NCI-H1417 treated with DMSO at 0.1 percent for 48 hours (cell line): ENCODE data around the gene RAPGEF2.
"Not testable (repeated sequence)": the region's sequence is repeated elsewhere in the genome, so short reads cannot be mapped to it uniquely, and the experiment has no call there.

Experiments used
- DNase-seq: peaks from one replicate; lab custom pipeline; 2025; lab: John Stamatoyannopoulos, UW

The RAPGEF2 gene, protein sequence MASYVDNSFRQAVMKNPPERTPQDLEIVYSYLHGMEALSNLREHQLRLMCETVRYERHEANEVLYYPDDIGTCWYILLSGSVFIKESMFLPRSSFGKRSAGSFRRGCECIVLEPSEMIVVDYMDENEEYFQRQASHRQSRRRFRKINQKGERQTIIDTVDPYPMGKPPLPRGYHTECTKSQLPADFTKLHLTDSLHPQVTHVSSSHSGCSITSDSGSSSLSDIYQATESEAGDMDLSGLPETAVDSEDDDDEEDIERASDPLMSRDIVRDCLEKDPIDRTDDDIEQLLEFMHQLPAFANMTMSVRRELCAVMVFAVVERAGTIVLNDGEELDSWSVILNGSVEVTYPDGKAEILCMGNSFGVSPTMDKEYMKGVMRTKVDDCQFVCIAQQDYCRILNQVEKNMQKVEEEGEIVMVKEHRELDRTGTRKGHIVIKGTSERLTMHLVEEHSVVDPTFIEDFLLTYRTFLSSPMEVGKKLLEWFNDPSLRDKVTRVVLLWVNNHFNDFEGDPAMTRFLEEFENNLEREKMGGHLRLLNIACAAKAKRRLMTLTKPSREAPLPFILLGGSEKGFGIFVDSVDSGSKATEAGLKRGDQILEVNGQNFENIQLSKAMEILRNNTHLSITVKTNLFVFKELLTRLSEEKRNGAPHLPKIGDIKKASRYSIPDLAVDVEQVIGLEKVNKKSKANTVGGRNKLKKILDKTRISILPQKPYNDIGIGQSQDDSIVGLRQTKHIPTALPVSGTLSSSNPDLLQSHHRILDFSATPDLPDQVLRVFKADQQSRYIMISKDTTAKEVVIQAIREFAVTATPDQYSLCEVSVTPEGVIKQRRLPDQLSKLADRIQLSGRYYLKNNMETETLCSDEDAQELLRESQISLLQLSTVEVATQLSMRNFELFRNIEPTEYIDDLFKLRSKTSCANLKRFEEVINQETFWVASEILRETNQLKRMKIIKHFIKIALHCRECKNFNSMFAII (N-terminal part only)

DNA sequence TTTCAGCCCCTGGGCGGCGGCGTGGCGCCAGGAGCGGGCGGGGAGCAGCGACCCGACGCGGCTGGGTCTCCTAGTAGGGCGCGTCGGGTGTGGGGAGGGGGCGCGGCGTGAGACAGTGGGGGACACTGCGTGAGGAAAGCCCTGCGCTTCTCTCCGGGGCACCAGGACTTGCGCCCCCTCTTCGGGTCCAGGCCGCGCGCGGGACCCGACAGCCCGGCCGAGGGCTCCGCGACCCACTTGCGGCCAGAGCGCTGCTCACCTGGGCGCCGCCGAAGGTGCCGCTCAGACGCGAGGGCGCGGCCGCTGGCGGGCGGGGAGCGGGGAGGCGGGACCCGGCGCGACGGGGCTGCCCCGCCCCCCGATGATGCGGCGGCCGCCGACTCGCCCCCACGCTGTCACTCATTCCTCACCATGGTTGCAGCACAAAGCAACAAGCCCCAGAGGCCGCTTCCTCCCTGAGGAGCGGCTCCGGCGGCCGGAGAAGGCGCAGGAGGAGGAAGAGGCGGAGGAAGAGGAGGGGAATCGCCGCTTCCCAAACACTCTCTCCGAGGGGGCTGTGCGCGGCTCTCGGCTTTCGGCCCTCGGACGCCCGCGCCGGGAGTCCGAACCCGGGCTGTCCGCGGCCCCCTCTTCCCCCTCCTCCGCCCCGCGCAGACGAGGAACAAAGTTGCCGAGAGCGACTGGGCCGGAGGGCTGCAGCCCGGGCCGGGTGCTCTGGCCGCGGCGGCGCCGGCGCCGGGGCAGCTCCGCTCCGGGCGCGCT is at the start of gene RAPGEF2:
Gene RAPGEF2, plus strand, starts transcription at position 458 of the 762 bp plus-strand sequence. CDS start 1,084 bp downstream, outside the sequence.
- DNase-seq: peak; percentile 64

DNA sequence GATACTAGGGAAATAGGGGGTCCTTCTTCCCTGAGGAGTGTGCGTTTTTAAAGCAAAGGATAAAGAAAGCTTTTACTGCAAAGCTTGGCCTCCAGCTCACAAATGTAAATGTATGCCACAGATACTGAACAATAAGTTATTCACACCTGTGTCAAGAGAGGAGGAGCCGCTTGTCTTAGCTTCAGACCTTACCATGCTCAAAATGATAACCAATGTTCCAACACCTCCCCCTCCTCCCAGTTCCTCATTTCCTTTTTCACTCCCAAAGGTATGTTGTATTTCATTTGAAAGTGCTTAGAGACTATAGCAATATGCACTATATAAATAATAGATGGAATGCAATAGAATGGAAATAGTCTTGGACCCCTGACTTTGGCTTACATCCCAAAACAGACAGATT is 47.0 kb upstream of the RAPGEF2 start:
- no peak for DNase-seq

DNA sequence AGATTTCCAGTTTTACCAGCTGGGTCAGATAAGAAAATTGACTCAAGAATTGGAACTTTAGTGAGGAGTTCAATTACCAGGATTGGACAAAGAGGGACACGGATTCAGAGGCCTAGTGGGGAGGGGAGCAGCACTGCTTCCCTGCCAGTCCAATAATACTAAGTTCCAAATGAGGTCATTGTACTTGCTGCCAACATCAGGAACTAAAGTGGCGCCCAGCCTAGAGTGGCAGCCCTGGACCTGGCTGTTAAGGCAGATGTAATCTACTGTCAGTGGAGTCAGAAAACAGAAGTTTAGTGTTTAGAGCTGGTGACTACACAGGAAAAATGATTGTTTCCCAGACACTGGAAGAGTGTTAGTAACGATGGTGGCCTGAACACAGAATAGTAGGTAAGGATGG is 42.7 kb upstream of the RAPGEF2 start:
- DNase-seq: no peak

DNA sequence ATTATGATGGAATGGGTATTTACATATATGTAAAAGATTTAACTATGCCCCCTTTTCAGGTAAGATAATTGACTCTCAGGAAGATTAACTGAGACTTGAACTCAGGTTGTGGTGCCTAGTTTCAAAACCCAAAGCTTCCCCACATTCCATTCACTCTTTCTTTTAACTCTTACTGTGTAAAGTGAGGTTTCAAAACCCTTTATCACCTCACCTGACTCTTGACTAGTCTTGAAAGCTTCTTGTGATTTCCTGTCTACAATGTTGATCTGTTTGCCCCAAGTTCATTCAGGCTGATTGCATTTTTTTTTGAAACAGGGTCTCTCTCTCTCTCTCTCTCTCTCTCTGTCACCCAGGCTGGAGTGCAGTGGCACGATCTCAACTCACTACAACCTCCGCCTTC is 40.5 kb upstream of the RAPGEF2 start:
- DNase-seq: no peak

DNA sequence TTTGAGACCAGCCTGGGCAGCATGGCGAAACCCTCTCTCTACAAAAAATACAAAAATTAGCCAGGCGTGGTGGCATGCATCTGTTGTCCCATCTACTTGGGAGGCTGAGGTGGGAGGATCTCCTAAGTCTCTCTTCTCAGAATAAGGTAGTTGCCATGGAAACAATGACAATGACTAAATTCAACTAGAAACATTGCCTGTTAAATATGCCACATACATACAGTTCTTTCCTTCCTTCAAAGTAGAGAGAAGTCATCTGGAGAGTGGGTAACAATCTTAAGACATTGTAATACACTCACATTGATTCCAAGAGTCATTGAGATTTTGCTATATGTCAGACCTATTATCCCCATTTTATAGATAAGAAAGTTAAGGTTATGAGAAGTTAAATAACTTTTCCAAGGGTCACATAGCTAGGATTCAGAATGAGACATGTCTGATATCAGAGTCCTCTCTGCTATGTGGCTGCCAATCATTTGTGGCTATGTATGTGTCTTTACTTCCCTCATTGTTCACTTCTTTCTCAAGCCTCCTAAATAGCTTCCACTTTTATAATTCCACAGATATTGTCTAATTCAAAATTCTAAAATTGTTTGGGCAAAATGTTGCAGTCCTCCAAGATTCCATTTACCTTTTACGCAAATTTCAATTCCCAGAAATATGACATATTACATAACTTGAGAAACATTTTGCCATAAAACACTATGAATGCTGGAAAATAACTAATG is 37.2 kb upstream of the RAPGEF2 start:
- DNase-seq: no peak

DNA sequence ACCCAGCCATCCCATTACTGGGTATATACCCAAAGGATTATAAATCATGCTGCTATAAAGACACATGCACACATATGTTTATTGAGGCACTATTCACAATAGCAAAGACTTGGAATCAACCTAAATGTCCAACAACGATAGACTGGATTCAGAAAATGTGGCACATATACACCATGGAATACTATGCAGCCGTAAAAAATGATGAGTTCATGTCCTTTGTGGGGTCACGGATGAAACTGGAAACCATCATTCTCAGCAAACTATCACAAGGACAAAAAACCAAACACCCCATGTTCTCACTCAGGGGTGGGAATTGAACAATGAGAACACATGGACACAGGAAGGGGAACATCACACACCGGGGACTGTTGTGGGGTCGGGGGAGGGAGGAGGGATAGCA is 34.7 kb upstream of the RAPGEF2 start:
- not testable (repeated sequence) for DNase-seq

DNA sequence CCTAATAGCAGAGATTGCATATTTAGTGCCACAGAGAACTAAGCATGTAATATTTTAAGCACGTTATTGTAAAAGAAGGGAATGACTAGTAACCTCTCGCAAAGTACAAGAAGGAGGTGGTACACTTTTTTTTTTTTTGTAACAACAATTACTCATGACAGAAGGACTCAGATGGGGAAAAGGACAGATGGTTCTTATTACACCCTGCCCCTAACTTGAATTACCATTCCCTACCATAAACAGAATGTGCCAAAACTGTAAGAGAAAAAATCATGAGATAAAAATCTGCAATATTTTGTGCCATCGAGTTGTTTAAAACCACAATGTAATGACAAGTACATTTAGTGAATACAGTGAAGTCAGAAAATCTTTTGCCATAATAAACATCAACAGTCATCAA is 33.0 kb upstream of the RAPGEF2 start:
- DNase-seq: no peak

DNA sequence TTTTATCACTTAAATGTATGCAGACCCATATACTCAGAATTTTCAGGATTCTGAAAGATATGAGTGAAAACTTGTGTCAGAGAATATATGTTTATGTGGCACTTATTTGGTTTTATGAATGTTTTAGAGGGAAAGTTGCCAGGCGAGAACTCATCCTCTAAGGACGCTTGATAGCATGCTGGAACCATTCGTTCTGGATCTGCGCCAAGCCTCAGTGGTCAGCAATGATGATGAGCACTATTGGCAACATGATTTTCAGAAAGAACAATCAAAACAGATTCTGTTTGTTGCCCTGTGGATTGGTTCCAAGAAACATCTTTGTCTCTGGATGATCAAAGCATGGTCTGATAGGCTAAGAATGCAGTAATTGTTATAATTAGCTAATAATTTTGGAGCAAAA is 32.1 kb upstream of the RAPGEF2 start:
- no peak for DNase-seq

DNA sequence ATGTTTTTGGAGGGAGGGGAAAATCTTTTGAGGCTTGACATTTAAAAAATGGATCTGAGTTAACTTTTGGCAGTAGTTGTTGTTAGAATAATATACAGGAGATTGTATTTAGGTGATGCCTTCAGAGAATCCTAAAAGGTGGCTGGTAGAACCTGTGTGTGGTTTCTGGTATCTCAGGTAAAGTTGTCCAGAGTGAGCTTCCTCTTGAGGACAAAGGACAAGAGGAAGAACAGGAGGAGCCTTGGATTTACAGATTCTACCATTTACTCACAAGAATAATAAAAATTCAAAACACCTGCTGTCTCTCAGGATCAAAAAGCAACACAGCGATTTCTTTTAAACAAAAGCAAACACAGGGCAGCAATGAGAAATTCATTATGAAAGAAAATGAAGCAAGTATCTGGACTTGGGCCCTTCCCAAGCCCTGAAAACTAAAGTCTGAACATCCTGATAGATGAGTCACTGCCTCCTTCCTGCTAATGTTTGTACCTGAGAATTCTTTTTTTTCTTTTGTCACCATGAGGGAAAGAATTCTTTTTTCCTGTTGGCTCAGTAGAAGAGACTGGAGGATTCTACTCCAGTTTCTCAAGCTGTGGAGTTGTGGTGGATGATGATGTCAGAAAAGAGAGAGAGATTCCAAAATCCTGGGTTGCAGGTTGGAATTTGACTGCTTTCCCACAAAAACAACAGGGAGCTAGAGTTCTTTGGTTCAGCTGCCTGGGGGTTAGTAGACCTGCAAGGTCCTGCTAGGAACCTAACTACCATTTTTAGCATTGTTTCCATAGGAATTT is 31.5 kb upstream of the RAPGEF2 start:
- no peak for DNase-seq

DNA sequence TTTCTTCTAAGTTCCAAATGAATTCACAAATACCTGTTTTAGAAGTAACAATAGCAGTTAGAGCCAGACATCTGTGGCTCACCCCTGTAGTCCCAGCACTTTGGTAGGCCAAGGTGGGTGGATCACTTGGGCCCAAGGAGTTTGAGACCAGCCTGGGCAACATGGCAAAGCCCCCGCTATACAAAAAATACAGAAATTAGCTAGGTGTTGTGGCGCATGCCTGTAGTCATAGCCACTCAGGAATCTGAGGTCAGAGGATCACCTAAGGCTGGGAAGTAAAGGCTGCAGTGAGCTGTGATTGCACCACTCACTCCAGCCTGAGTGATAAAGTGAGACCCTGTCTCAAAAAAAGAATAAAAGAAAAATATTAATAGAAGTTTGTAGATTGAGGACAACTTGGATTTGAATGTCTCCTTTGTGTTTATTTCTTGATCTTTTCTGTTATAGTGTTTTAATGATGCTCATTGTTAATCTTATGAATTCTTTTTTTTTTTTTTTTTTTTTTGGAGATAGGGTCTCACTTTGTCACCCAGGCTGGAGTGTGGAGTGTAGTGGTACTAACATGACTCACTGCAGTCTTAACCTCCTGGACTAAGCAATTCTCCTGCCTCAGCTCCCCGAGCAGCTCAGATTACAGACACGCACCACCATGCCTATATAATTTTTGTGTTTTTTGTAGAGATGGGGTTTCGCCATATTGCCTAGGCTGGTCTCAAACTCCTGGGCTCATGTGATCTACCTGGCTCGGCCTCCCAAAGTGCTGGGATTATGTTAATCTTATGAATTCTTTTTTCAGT is 30.7 kb upstream of the RAPGEF2 start:
- DNase-seq: no peak

DNA sequence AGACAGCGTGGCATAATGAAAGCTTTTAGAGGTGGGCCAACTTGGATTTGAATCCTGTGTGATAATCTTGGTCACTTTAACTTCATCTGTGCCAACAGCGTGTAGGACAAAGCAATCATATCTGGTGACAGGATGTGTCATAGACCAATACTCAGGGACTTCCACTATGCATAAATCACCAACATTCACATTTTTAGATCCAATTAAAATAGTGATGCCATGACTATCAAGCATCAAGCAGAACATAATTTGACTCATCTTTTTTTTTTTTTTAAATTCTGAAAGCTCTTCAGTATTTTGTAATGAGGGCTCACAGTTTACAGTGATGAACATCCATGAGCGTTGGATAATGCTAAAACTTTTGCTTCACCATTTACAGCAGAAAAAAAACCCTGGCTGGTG is 27.3 kb upstream of the RAPGEF2 start:
- DNase-seq: no peak

DNA sequence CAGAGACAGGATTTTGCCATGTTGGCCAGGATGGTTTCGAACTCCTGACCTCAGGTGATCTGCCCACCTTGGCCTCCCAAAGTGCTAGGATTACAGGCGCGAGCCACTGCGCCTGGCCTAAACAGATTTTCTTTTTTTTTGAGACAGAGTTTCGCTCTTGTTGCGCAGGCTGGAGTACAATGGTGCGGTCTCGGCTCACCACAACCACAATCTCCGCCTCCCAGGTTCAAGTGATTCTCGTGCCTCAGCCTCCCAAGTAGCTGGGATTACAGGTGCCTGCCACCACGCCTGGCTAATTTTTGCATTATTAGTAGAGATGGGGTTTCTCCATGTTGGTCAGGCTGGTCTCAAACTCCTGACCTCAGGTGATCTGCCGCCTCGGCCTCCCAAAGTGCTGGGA is 25.9 kb upstream of the RAPGEF2 start:
- DNase-seq: not testable (repeated sequence)

DNA sequence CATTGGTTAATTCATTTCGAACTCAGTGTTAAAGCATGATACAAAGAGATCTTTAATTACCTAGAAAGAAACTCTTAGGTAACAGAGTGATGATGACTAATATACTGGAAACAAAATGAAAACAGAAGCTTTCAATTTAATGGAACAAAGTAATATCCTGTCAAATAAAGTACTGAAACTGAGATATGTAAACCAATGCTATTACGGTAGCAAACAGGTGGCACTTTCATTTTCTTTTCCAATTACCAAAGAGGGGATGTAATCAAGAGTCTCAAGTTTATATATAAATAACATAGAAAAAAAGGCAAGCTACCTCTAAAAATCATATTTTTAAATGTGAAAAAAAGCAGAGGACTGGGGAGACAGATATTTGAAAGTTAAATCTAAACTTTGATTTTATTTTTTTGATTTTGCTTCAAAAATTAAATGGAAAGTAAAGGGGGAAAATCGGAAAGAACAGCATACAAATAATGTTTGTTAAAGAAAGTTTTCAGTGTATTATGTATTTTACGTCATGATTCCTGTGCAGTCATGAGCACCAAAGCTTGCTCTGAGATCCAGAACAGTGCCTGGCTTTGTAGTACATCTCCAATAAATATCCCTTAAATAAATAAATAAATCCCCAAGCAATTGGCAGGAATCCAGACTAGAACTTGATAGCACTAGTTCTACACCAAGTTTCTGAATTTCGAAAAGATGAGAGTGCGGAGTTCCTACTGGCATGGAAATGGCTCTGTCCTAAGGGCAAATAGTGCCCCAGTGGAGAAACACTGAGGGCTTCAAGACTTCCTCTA is 25.0 kb upstream of the RAPGEF2 start:
- DNase-seq: no peak

DNA sequence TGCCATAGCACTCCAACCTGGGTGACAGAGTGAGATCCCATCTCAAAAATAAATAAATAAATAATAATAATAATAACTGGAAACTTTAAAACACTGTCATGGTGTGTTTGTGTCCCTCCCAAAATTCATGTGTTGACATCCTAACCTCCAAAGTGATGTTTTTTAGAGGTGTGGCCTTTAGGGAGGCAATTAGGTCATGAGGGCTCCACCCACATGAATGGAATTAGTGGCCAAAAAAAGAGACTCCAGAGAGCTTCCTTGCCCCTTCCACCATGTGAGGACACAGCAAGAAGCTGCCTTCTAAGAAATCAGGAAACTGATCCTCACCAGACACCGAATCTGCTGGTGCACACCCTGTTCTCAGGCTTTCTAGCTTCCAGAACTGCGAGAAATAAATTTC is 23.8 kb upstream of the RAPGEF2 start:
- DNase-seq: no peak

DNA sequence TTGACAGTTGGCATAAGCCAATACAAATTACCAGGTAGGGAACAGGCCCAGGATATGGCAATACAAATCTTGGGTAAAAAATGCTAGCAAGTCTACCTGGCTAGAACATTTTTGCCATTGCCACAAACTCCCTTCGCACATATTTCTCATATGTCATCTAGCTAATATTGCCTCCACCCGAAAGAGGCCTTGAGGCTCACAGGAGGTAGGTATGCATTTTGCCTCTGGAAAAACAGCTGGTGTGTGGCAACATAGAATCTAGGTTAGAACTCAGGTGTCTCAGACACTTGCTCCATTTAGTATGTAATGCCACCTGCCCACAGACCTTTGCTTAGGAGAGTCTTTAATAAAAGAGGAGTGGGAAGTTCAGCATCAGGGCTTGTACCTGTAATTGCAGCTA is 16.3 kb upstream of the RAPGEF2 start:
- no peak for DNase-seq

DNA sequence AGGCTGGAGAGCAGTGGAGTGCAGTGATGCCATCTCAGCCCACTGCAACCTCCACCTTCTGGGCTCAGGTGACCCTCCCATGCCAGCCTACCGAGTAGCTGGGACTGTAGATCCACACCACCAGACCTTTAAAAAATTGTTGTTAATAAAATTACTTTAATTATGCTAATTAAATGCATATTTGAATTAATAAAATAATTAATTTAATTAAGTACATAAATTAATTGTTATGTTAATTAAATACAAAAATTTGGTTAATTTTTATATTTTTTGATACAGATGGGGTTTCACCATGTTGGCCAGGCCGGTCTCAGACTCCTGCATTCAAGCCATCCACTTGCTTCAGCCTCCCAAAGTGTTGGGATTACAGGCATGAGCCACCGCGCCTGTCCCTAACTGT is 12.6 kb upstream of the RAPGEF2 start:
- no peak for DNase-seq

DNA sequence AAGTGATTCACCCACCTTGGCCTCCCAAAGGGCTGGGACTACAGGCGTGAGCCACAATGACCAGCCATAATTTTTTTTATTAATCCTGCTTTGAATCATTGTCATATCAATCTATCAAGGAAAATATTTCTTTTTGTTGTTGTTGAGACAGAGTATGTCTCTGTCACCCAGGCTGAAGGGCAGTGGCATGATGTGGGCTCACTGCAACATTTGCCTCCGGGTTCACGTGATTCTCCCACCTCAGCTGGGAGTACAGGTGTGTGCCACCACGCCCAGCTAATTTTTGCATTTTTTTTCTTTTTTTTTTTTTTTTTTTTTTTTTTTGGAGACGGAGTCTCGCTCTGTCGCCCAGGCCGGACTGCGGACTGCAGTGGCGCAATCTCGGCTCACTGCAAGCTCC is 8.7 kb upstream of the RAPGEF2 start:
- not testable (repeated sequence) for DNase-seq

DNA sequence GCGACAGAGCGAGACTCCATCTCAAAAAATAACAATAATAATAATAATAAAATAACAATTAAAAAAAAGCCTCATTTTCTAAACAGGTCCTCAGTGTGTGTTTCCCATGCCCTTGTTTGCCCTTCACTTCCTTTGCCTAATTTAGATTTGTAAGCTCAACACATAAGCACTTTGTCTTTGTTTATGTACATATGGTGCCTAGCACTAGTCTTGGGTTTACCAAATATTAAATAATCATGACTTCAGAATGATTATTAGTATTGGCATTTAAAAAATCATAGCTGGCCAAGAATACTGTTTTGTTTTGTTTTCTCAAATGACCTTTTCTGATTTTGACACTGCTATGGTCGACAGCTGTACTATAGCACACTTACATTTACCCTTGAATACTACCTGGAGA is 6.4 kb upstream of the RAPGEF2 start:
- no peak for DNase-seq

DNA sequence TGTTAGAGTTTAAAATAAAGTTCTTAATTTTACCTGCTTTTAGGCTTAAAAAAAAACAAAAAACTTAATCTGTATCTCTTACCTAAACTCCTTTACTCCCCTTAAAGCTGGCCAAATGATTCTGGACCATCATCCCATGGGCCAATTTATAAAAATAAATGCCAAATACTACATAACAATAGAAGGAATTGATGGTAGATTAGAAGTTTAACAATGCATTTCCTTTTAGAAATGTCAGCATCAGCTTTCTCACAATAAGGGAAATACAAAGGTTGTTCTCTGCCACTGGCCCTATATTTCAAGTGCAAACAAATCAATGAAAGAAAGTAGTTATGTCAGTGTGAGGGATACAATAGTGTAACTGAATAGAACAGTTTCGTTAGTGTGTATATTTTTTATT is 5.7 kb upstream of the RAPGEF2 start:
- DNase-seq: no peak
